DOHH2 (cell line): ENCODE data around the gene MRPL58.

Source experiments
- H3F3A ChIP-seq: fragments of 200-600 bp; sonication (generic), shearing (Covaris generic); 2 replicates; pipeline ENCODE4 v1.6.0; 2016; ENCODE audit warnings: antibody characterized with exemption, mild to moderate bottlenecking; ENCODE audit not compliant: control insufficient read depth, insufficient read depth
- H3K27ac ChIP-seq: fragments of 200-600 bp; sonication (generic); 2 replicates; pipeline ENCODE4 v1.5.1; 2014; ENCODE audit warnings: low read depth, mild to moderate bottlenecking, low read length, moderate library complexity
- H3K27me3 ChIP-seq: fragments of 200-600 bp; sonication (generic); 2 replicates; pipeline ENCODE4 v1.6.1; 2014; ENCODE audit warnings: mild to moderate bottlenecking, low read length, mixed read lengths; ENCODE audit not compliant: control insufficient read depth
- H3K36me3 ChIP-seq: fragments of 200-600 bp; sonication (generic); 2 replicates; pipeline ENCODE4 v1.6.1; 2014; ENCODE audit warnings: mild to moderate bottlenecking, low read length, moderate library complexity, mixed read lengths; ENCODE audit not compliant: control insufficient read depth
- H3K4me1 ChIP-seq: fragments of 200-600 bp; sonication (generic); 2 replicates; pipeline ENCODE4 v1.6.1; 2014; ENCODE audit warnings: mild to moderate bottlenecking, low read length, mixed read lengths; ENCODE audit not compliant: control insufficient read depth
- H3K4me2 ChIP-seq: fragments of 200-600 bp; sonication (generic); 2 replicates; pipeline ENCODE4 v1.6.0; 2014; ENCODE audit warnings: mild to moderate bottlenecking, low read length, moderate library complexity
- H3K4me3 ChIP-seq: fragments of 200-600 bp; sonication (generic); 2 replicates; pipeline ENCODE4 v1.5.1; 2014; ENCODE audit warnings: mild to moderate bottlenecking, low read length, mixed read lengths
- H3K79me2 ChIP-seq: fragments of 200-600 bp; sonication (generic); 2 replicates; pipeline ENCODE4 v1.6.1; 2014; ENCODE audit warnings: mild to moderate bottlenecking, low read length, mixed read lengths; ENCODE audit not compliant: control insufficient read depth
- H3K9me2 ChIP-seq: fragments of 200-600 bp; sonication (generic); replicated peaks from 2 replicates; pipeline ENCODE4 v1.6.1; 2014; ENCODE audit warnings: mild to moderate bottlenecking, low read length, mixed read lengths; ENCODE audit not compliant: control insufficient read depth
- H3K9me3 ChIP-seq: fragments of 200-600 bp; sonication (generic); 2 replicates; pipeline ENCODE4 v1.6.1; 2014; ENCODE audit warnings: antibody characterized with exemption, low read length, mixed read lengths; ENCODE audit not compliant: control insufficient read depth, insufficient read depth
- H4K20me1 ChIP-seq: fragments of 200-600 bp; sonication (generic); 2 replicates; pipeline ENCODE4 v1.6.0; 2014; ENCODE audit warnings: low read depth, mild to moderate bottlenecking, antibody characterized with exemption, low read length, moderate library complexity; ENCODE audit not compliant: control insufficient read depth, insufficient read depth
- CTCF ChIP-seq: fragments of 200-600 bp; sonication (generic); IDR thresholded peaks from one replicate; pipeline ENCODE4 v1.5.1; 2014; ENCODE audit warnings: antibody characterized with exemption, mild to moderate bottlenecking, low read depth, low read length; ENCODE audit not compliant: poor library complexity, severe bottlenecking
- EZH2phosphoT487 ChIP-seq: fragments of 200-600 bp; sonication (generic); IDR thresholded peaks from 2 replicates; pipeline ENCODE4 v1.6.1; 2017; ENCODE audit warnings: borderline replicate concordance, mild to moderate bottlenecking, antibody characterized with exemption, low read length, moderate library complexity, mixed read lengths

MRPL58 gene

DNA sequence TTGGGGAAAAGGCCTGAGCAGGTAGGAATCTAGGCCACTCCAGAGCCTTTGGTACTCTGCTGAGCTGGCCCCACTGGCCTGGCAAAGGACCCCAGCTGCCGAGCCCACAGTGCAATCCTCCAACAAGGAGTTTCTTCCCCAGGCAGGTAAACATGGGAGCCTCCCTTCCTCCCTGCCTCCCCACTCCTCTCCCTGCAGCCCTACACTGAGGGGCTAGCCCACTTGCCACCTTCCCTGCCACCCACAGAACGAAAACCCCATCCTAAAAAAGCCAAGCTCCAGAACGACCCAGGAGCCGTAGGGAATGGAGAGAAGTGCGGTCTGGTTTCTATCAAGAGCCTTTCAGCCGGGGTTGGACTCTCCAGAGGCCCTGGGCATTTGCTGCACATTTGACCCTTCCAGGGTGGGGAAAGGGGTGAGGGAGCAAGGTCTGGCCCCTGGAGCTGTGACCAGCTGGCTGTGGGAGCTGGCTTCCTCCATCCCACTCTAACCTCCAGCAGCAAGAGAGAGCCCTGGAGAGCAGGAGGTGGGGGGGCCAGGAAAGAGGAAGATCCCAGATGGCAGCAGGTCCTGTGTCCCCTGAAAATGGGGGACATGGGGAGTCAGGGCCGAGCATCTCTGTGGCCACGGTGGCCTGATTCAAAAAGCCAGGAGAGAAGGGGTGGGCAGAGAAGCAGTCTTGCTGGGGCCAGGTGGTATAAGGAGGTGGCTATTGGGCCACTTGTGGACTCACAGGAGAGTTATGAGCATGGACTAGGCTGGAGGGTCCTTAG, 41.2 kb upstream of the MRPL58 start:
- no peaks in the 10 kb centered on the region for H4K20me1 ChIP-seq

DNA sequence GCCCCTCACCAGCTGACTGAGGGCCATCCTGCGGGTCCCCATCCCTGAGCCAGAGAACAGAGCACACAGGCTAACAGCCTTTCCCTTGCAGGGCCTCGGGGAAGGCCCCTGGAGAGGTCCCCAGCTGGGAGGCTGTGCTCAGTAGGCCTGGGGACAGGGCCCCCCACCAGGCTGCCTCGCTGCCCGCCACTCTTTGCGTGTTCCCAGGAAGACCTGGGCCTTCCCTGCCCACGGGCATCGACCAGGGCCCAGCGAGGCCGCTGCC, 40.7 kb upstream of the MRPL58 start:
- H3K27ac ChIP-seq, result no peak overlapping the region

More for the DNA sequence above, 41.2 kb upstream of the MRPL58 start:
- Histone ChIP-seq H3K9me3 (no peaks in the 10 kb centered on the region), H3F3A (no peaks in the 10 kb centered on the region), H3K4me2 (no peak overlapping the region), H3K4me3 (no peak overlapping the region), H3K9me2 (no peaks in the 10 kb centered on the region), H3K36me3 (no peaks in the 10 kb centered on the region), H3K27ac (no peak overlapping the region), H3K27me3 (peaks cover 33% of the 10 kb centered on the region), H3K4me1 (peaks cover 6% of the 10 kb centered on the region), H3K79me2 (no peaks in the 10 kb centered on the region)
- no peak for TF ChIP-seq EZH2phosphoT487
- TF ChIP-seq CTCF, result no peak

GRCh38 chr17:74972107-74972972, 40.1 kb upstream of the MRPL58 start, which contains the start of gene HID1:
Gene HID1, minus strand, starts transcription at chr17:74972759. Its CDS starts 103 bp downstream, at chr17:74972656.
- TF ChIP-seq EZH2phosphoT487 (no peak), CTCF (no peak)
- no peaks in the 10 kb centered on the region for H3K36me3 ChIP-seq
- H4K20me1 ChIP-seq, result no peaks in the 10 kb centered on the region
- H3K79me2 ChIP-seq, result no peaks in the 10 kb centered on the region
- H3K27ac ChIP-seq, result no peak within 1 kb of the TSS
- peak within 1 kb of the TSS; percentile 64 for H3K4me3 ChIP-seq
- H3K9me2 ChIP-seq, result no peaks in the 10 kb centered on the region
- H3K4me1 ChIP-seq, result peaks cover 6% of the 10 kb centered on the region
- H3K9me3 ChIP-seq, result no peaks in the 10 kb centered on the region
- H3K27me3 ChIP-seq, result peaks cover 33% of the 10 kb centered on the region
- no peaks in the 10 kb centered on the region for H3F3A ChIP-seq
- peak within 1 kb of the TSS; percentile 73 for H3K4me2 ChIP-seq

More for the DNA sequence above, 40.7 kb upstream of the MRPL58 start:
- no peaks in the 10 kb centered on the region for H3F3A ChIP-seq
- peaks cover 33% of the 10 kb centered on the region for H3K27me3 ChIP-seq
- H3K9me3 ChIP-seq, result no peaks in the 10 kb centered on the region
- no peak overlapping the region; the same call in 1 of the 2 replicates for H3K4me2 ChIP-seq
- H3K9me2 ChIP-seq, result no peaks in the 10 kb centered on the region
- no peaks in the 10 kb centered on the region for H3K79me2 ChIP-seq
- H4K20me1 ChIP-seq, result no peaks in the 10 kb centered on the region
- H3K36me3 ChIP-seq, result no peaks in the 10 kb centered on the region
- TF ChIP-seq EZH2phosphoT487 (no peak), CTCF (no peak)
- peaks cover 6% of the 10 kb centered on the region for H3K4me1 ChIP-seq
- no peak overlapping the region for H3K4me3 ChIP-seq
